ELF-1 (cell line): ENCODE measurements around the gene TLCD4.
"Not testable (repeated sequence)": the region's sequence is repeated elsewhere in the genome, so short reads cannot be mapped to it uniquely, and the experiment has no call there.

Experiments
- DNase-seq: peaks from one replicate; pipeline ENCODE4 v3.0.0-alpha.2; 2016; ENCODE audit warnings: low read depth, low spot score

Gene TLCD4

GRCh38 chr1:95117207-95118066, at the start of gene TLCD4:
TSS of gene TLCD4 (plus strand) at chr1:95117355. CDS start at chr1:95143902, 26,547 bp downstream.
- DNase-seq = peak; percentile 80

GRCh38 chr1:95067568-95067967, 49.6 kb upstream of the TLCD4 start:
- no peak for DNase-seq

GRCh38 chr1:95068956-95069709, 48.0 kb upstream of the TLCD4 start:
- no peak for DNase-seq

- DNase-seq = no peak
Observed at GRCh38 chr1:95069710-95070093, 47.5 kb upstream of the TLCD4 start.

GRCh38 chr1:95071539-95071938, 45.6 kb upstream of the TLCD4 start:
- no peak for DNase-seq

GRCh38 chr1:95072117-95072516, 45.0 kb upstream of the TLCD4 start:
- DNase-seq = no peak

GRCh38 chr1:95072532-95073419, 44.4 kb upstream of the TLCD4 start, which contains the start of gene ALG14:
TSS of gene ALG14 (minus strand) at chr1:95072951. CDS start at chr1:95072898, 53 bp downstream.
- peak; percentile 95 for DNase-seq

- DNase-seq = no peak
Observed at GRCh38 chr1:95073446-95073845, 43.7 kb upstream of the TLCD4 start.

GRCh38 chr1:95076034-95076433, 41.1 kb upstream of the TLCD4 start:
- no peak for DNase-seq

GRCh38 chr1:95080446-95080845, 36.7 kb upstream of the TLCD4 start:
- no peak for DNase-seq

- no peak for DNase-seq
Observed at GRCh38 chr1:95080879-95081278, 36.3 kb upstream of the TLCD4 start.

GRCh38 chr1:95084317-95085176, 32.6 kb upstream of the TLCD4 start:
- DNase-seq = peak; percentile 34

- no peak for DNase-seq
Observed at GRCh38 chr1:95085376-95085775, 31.8 kb upstream of the TLCD4 start.

GRCh38 chr1:95086949-95087533, 30.1 kb upstream of the TLCD4 start:
- DNase-seq = peak; percentile 62

GRCh38 chr1:95088303-95088702, 28.9 kb upstream of the TLCD4 start:
- no peak for DNase-seq

- DNase-seq = no peak
Observed at GRCh38 chr1:95089650-95090287, 27.4 kb upstream of the TLCD4 start.

- not testable (repeated sequence) for DNase-seq
Observed at GRCh38 chr1:95091290-95091689, 25.9 kb upstream of the TLCD4 start.

- not testable (repeated sequence) for DNase-seq
Observed at GRCh38 chr1:95092891-95093290, 24.3 kb upstream of the TLCD4 start.

- DNase-seq = no peak
Observed at GRCh38 chr1:95093296-95093695, 23.9 kb upstream of the TLCD4 start.

GRCh38 chr1:95094923-95095322, 22.2 kb upstream of the TLCD4 start:
- no peak for DNase-seq
